Astrocyte of the spinal cord (primary cell): ENCODE measurements around the gene CTTNBP2.

Source experiments
- DNase-seq: peaks from one replicate; pipeline ENCODE4 v3.0.0; 2011; ENCODE audit warnings: low read depth, low spot score
- H3K4me3 ChIP-seq: 2 replicates; pipeline ENCODE4 v1.5.1; 2011; ENCODE audit warnings: low read depth, mild to moderate bottlenecking, low read length, moderate library complexity
- in situ Hi-C: cut with HindIII; loops from 2 replicates; pipeline ENCODE4 v1.10.0; 2017; ENCODE audit warnings: low sequenced_read_pairs
- TF ChIP-seq, protein P1 (sequence below): IDR thresholded peaks from 2 replicates; pipeline ENCODE4 v1.5.1; 2012; ENCODE audit warnings: low read depth, mild to moderate bottlenecking, low read length, inconsistent platforms

CTTNBP2 gene

DNA sequence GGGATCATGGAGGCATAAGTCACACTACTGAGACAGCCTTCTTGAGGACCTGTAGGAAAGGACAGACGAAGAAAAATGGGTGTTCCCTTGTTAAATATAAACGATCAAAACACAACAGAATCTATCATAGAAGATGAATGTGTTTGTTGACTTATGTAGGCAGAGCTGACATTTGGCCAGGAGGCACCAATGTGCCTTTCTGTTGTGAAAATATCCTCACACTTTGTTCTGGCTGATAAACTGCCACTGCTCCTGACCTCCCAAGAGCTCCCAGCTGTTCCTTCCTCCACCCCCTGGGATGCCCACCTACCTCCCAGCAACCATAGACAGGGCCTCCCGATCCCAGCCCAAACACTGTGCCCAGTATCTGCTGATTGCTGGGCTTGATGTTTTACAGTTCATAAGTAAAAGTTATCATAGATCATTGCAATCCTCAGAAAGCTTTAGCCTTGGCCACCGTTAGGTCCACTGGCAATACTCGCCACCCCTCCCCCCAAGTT lies 116.6 kb downstream of the CTTNBP2 start:
- no peak overlapping the region for H3K4me3 ChIP-seq
- TF ChIP-seq, protein P1, sequence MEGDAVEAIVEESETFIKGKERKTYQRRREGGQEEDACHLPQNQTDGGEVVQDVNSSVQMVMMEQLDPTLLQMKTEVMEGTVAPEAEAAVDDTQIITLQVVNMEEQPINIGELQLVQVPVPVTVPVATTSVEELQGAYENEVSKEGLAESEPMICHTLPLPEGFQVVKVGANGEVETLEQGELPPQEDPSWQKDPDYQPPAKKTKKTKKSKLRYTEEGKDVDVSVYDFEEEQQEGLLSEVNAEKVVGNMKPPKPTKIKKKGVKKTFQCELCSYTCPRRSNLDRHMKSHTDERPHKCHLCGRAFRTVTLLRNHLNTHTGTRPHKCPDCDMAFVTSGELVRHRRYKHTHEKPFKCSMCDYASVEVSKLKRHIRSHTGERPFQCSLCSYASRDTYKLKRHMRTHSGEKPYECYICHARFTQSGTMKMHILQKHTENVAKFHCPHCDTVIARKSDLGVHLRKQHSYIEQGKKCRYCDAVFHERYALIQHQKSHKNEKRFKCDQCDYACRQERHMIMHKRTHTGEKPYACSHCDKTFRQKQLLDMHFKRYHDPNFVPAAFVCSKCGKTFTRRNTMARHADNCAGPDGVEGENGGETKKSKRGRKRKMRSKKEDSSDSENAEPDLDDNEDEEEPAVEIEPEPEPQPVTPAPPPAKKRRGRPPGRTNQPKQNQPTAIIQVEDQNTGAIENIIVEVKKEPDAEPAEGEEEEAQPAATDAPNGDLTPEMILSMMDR: no peak
- DNase-seq: no peak
- in situ Hi-C loops: no loop called here

DNA sequence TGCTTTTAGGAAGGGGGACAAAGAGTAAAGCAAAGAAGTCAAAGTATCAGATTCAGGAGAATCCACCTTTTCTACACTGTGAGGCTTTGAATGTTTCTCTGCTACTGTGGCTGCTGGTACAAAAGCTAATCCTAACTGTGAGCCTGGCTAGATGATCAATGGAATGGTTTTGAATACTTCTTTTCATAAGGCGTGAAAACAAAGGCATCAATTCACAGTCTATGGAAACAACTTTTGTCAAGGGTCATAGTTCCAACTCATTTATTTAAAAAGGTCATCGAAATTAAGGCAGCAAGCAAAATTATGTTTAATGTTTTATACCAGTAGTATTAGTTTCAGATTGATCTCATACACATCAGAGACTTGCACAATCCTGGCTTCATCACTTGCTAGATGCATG lies 118.1 kb downstream of the CTTNBP2 start:
- DNase-seq: no peak
- in situ Hi-C loops: no loop called here
- TF ChIP-seq, protein P1: no peak
- no peak overlapping the region for H3K4me3 ChIP-seq

DNA sequence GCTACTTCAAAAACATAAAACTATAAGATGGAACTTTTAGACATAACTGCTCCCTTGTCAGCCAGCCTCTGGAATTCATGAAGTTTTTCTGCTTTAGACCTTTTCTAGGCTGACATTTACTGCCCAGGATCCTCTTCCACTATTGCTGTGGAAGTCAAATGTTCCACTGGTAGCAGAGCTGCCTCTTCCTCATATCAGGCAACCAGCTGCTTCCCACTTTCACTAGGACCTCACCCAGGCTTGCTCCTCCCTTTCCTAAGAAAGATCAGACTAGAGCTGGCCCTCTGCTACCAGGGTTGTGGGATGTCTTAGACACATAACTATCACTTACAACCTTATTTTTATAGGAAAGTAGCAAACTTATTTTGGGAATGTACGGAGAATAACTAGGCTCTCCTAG lies 121.5 kb downstream of the CTTNBP2 start:
- H3K4me3 ChIP-seq: no peak overlapping the region
- TF ChIP-seq, protein P1: no peak
- DNase-seq: no peak
- in situ Hi-C loops: no loop called here

DNA sequence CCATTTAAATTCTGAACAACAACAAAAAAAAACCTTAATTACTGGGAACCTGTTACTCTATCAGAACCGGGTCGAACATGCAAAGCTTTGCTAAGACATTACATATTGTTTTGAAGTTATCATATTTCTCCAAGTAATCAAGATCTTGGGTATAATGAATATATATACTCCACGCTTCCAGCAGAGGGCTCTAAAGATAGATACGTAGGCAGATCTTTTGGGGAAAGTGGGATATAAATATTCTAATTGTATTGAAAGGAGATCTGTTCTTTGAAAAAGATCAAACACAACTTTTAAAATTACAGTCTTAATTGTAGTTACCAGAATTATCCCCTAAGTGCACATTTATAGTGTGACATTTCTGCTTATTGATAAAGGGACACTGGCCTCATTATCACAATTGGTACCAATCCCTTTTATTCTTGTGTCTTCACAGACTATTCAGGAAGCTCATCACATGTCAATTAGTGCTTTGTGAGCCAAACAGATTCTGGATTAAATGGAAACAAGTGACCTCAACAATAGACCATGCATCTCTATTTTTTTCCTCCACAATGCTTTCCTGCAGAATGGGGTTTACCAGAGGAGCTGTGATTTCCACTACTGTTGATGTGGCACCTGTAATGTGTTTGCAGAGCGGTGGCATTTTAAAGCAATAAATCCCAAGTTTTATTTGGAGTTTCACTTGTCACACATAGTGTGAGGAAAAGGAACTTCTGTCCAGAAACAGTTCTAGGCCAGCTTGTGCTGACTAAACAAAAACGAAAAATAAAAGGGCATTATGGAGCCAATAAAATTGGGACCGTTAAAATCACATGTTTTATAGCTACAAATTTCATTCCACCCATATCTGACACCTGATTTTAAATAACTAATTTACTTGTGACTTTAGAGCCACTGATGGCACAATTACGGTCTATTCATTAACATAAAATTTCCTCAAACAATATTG lies 122.4 kb downstream of the CTTNBP2 start:
- in situ Hi-C loops: no loop called here
- H3K4me3 ChIP-seq: no peak overlapping the region
- DNase-seq: peak; percentile 50
- TF ChIP-seq, protein P1: peak; percentile 54

DNA sequence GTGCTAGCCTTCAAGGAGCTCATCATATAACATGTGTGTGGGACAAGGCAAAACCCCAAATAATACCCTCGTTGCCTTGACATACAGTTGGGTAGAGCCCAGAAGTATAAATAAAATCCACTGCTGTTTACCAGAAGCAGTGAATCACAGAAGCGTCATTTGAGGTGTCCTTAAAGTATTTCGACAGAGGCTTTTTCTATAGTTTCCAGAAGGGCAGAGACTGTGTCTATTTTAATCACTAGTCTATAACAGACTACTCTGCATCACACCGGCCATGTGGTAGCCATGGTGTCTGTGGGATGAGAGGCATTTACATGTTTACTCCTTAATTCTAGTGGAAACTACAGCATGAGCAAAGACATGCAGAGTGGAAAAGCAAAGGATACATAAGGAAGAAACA lies 131.3 kb downstream of the CTTNBP2 start:
- no peak for DNase-seq
- TF ChIP-seq, protein P1: no peak
- H3K4me3 ChIP-seq: no peak overlapping the region
- in situ Hi-C loops: no loop called here

DNA sequence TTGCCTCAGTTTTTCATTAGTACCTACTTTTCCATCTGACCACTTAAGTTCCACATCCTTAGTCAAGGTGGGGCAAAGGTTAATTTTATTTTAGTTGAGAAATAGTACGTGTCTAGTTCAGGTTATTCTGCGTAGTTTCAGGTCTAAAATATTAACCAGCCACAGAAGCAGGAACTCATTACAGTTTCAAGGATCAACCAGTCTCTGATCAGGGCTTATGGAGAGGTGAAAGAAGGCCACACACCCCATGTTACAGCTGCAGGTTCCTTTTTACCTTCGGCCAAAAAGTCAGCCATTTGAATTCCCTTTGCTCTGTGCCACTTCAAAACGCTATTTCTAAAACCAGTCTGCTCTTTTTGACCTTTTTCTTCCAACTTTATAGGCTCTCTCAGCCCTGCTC lies 134.2 kb downstream of the CTTNBP2 start:
- TF ChIP-seq, protein P1: no peak
- no peak for DNase-seq
- H3K4me3 ChIP-seq: no peak overlapping the region
- in situ Hi-C loops: no loop called here
